Coronary artery (tissue), 2 donors: ENCODE measurements around the gene HSPB2.

ENCODE experiments used
- DNase-seq: peaks from one replicate; pipeline ENCODE4 v3.0.0-alpha.2; 2017; ENCODE audit warnings: low spot score
- H3K27ac ChIP-seq, 2 donors: fragments of 200-600 bp; sonication (generic); one replicate each; pipeline ENCODE4 v1.5.1; 2016 to 2019
- H3K4me3 ChIP-seq: fragments of 200-600 bp; sonication (generic); 2 replicates; pipeline ENCODE4 v1.5.1; 2016; ENCODE audit warnings: mild to moderate bottlenecking, moderate library complexity
- CTCF ChIP-seq: fragments of 200-600 bp; sonication (generic); IDR thresholded peaks from one replicate; pipeline ENCODE4 v1.5.1; 2019; ENCODE audit warnings: antibody characterized with exemption

HSPB2 gene

GRCh38 chr11:111937461-111937769 is 24.9 kb downstream of the HSPB2 start:
- Histone ChIP-seq H3K27ac (peak overlapping the region; percentile 75 to 80), H3K4me3 (peak overlapping the region; percentile 85)
- no peak for TF ChIP-seq CTCF
- DNase-seq = no peak

GRCh38 chr11:111937844-111938243 is 25.3 kb downstream of the HSPB2 start:
- Histone ChIP-seq H3K4me3 (peak overlapping the region; percentile 85), H3K27ac (peak overlapping the region; percentile 75 to 80)
- TF ChIP-seq CTCF = no peak
- DNase-seq = no peak

- TF ChIP-seq CTCF = no peak
- Histone ChIP-seq H3K27ac (peak overlapping the region; percentile 75 to 80), H3K4me3 (peak overlapping the region; percentile 85)
- DNase-seq = no peak
These were observed 26.2 kb downstream of the HSPB2 start for GRCh38 chr11:111938687-111939160.

- DNase-seq = no peak
- no peak for TF ChIP-seq CTCF
- Histone ChIP-seq H3K4me3 (no peak overlapping the region), H3K27ac (peak overlapping the region; percentile 1 to 80)
These were observed 27.5 kb downstream of the HSPB2 start for GRCh38 chr11:111939836-111940604.

- DNase-seq = no peak
- Histone ChIP-seq H3K4me3 (no peak overlapping the region), H3K27ac (peak overlapping the region in 1 of 2 donors; percentile 56)
- TF ChIP-seq CTCF = no peak
These were observed 29.4 kb downstream of the HSPB2 start for GRCh38 chr11:111941963-111942362.

GRCh38 chr11:111942829-111943228 is 30.3 kb downstream of the HSPB2 start:
- H3K4me3 ChIP-seq = no peak overlapping the region
- H3K27ac ChIP-seq = no peak overlapping the region
- no peak for DNase-seq
- TF ChIP-seq CTCF = no peak

- H3K4me3 ChIP-seq = peak overlapping the region; percentile 14
- peak overlapping the region; percentile 41 to 82 for H3K27ac ChIP-seq
- TF ChIP-seq CTCF = no peak
- no peak for DNase-seq
These were observed 31.6 kb downstream of the HSPB2 start for GRCh38 chr11:111944139-111944538.
